CD14-positive monocyte (primary cell): ENCODE measurements around the gene XPO6. TPM values are rescaled to one million over a fixed set of nuclear protein-coding genes. Genes with fewer than 3 reads are reported as not detected.
A peak's percentile ranks its signal among the peaks of the same experiment; 100 is the strongest.

Experiments used
- DNase-seq, 3 donors: peaks; one replicate each; pipeline ENCODE4 v3.0.0-alpha.2; 2011 to 2022
- H2AFZ ChIP-seq: 2 replicates; pipeline ENCODE4 v1.6.0; 2012; ENCODE audit warnings: mild to moderate bottlenecking, low read depth, low read length, inconsistent platforms; ENCODE audit not compliant: insufficient read depth, poor library complexity, severe bottlenecking
- H3K27ac ChIP-seq, 2 donors: 1 replicate in 1 of 2; 2 replicates in 1 of 2; pipeline ENCODE4 v1.5.1; 2012 to 2013; ENCODE audit warnings: low read length in 2 of 2, control low read depth in 1 of 2, inconsistent platforms in 1 of 2, low read depth in 1 of 2, mild to moderate bottlenecking in 1 of 2
- H3K27me3 ChIP-seq, 2 donors: one replicate each; pipeline versions ENCODE4 v1.6.0 to v1.6.1; 2011 to 2013; ENCODE audit warnings: low read length in 2 of 2; ENCODE audit not compliant: control insufficient read depth in 2 of 2, insufficient read depth in 2 of 2
- H3K36me3 ChIP-seq, 2 donors: replicated peaks in 1 of 2; 1 replicate in 1 of 2; 2 replicates in 1 of 2; pipeline versions ENCODE4 v1.5.1 to v1.6.1; 2012 to 2013; ENCODE audit warnings: low read length in 2 of 2, control low read depth in 1 of 2, inconsistent platforms in 1 of 2, mild to moderate bottlenecking in 1 of 2; ENCODE audit not compliant: insufficient read depth in 2 of 2, control insufficient read depth in 1 of 2
- H3K4me1 ChIP-seq, 2 donors: 1 replicate in 1 of 2; 2 replicates in 1 of 2; pipeline versions ENCODE4 v1.5.1 to v1.6.1; 2012 to 2013; ENCODE audit warnings: low read length in 2 of 2, control low read depth in 1 of 2, inconsistent platforms in 1 of 2, mild to moderate bottlenecking in 1 of 2, moderate library complexity in 1 of 2; ENCODE audit not compliant: insufficient read depth in 2 of 2, control insufficient read depth in 1 of 2
- H3K4me2 ChIP-seq: replicated peaks from 2 replicates; pipeline ENCODE3; 2012; ENCODE audit warnings: low read length, moderate library complexity, mild to moderate bottlenecking; ENCODE audit not compliant: poor library complexity, severe bottlenecking; ENCODE audit errors: extremely low read depth
- H3K4me3 ChIP-seq, 3 experiments: fragments of 200-600 bp in 1 of 3; sonication (generic) in 1 of 3; replicated peaks in 1 of 3; 1 replicate in 2 of 3; 2 replicates in 1 of 3; pipeline ENCODE4 v1.5.1; 2011 to 2013; ENCODE audit warnings: low read length in 3 of 3, mild to moderate bottlenecking in 3 of 3, control low read depth in 2 of 3, low read depth in 2 of 3, inconsistent platforms in 1 of 3, moderate library complexity in 1 of 3
- H3K79me2 ChIP-seq: 2 replicates; pipeline ENCODE4 v1.6.0; 2012; ENCODE audit warnings: mild to moderate bottlenecking, control low read depth, inconsistent platforms, low read length, moderate library complexity; ENCODE audit not compliant: insufficient read depth
- H3K9ac ChIP-seq: 2 replicates; pipeline ENCODE4 v1.6.0; 2017; ENCODE audit warnings: low read length, mild to moderate bottlenecking; ENCODE audit not compliant: insufficient read depth, poor library complexity, severe bottlenecking
- H3K9me3 ChIP-seq, 2 donors: replicated peaks in 1 of 2; 1 replicate in 1 of 2; 2 replicates in 1 of 2; pipeline versions ENCODE4 v1.5.1 to v1.6.1; 2012 to 2013; ENCODE audit warnings: low read length in 2 of 2, control low read depth in 1 of 2; ENCODE audit not compliant: control insufficient read depth in 1 of 2, insufficient read depth in 1 of 2
- H4K20me1 ChIP-seq: 2 replicates; pipeline ENCODE4 v1.6.0; 2012; ENCODE audit warnings: mild to moderate bottlenecking, low read length, control low read depth, moderate library complexity; ENCODE audit not compliant: insufficient read depth
- H3K27ac Mint-ChIP-seq, 7 donors: one replicate each; pipeline ENCODE4 v1.8.0; 2020; ENCODE audit warnings: mild to moderate bottlenecking in 7 of 7, mixed read lengths in 7 of 7, moderate library complexity in 6 of 7, inconsistent platforms in 2 of 7
- H3K27me3 Mint-ChIP-seq, 3 donors: one replicate each; pipeline ENCODE4 v1.8.0; 2021 to 2022; ENCODE audit warnings: low read depth in 3 of 3, mild to moderate bottlenecking in 3 of 3, mixed read lengths in 3 of 3, moderate library complexity in 3 of 3, inconsistent platforms in 1 of 3
- H3K36me3 Mint-ChIP-seq, 2 donors: one replicate each; pipeline ENCODE4 v1.8.0; 2020; ENCODE audit warnings: mixed read lengths in 2 of 2, inconsistent platforms in 1 of 2, mild to moderate bottlenecking in 1 of 2
- H3K4me1 Mint-ChIP-seq: one replicate; pipeline ENCODE4 v1.8.0; 2020; ENCODE audit warnings: mild to moderate bottlenecking, mixed read lengths
- H3K4me3 Mint-ChIP-seq, 2 donors: one replicate each; pipeline ENCODE4 v1.8.0; 2020; ENCODE audit warnings: mild to moderate bottlenecking in 2 of 2, mixed read lengths in 2 of 2, moderate library complexity in 1 of 2
- H3K9me3 Mint-ChIP-seq, 7 donors: one replicate each; pipeline ENCODE4 v1.8.0; 2020 to 2022; ENCODE audit warnings: mixed read lengths in 7 of 7, mild to moderate bottlenecking in 6 of 7, moderate library complexity in 6 of 7, inconsistent platforms in 2 of 7
- CTCF ChIP-seq: fragments of 200-600 bp; IDR thresholded peaks from one replicate; pipeline ENCODE4 v1.8.0; 2022; ENCODE audit warnings: antibody characterized with exemption, mild to moderate bottlenecking
- WGBS: methylation state at CpG from one replicate; pipeline ENCODE4 v1.1.5; 2013; ENCODE audit warnings: missing lambda C conversion rate; ENCODE audit not compliant: insufficient coverage; 5-methylcytosine and 5-hydroxymethylcytosine counted together
- intact Hi-C, 2 donors: fragments of 100-400 bp; cut with micrococcal nuclease; formaldehyde crosslinking; loops; one replicate each; pipeline versions ENCODE4 v1.15.0 to v1.15.1; 2023
- polyA plus RNA-seq, 3 donors: library from polyadenylated mRNA; depleted of rRNA in 1 of 3; unstranded in 2 of 3; stranded (reverse) in 1 of 3; fragments of 300-500 nt in 2 of 3; fragments of >200 nt in 1 of 3; fragmentation: Illumina TruSeq in 2 of 3; gene quantifications; 1 replicate in 2 of 3; 2 replicates in 1 of 3; pipeline ENCODE4 v1.2.3, GENCODE V29; 2012 to 2021

XPO6 gene
- polyA plus RNA-seq, 3 donors, result 35.7 to 166 (median 38.3) TPM

GRCh38 chr16:28093385-28093725, 118.4 kb downstream of the XPO6 start:
- Mint-ChIP-seq H3K4me1 (no peaks in the 10 kb centered on the region), H3K27me3 (peaks cover 0 to 4% (median 0%) of the 10 kb centered on the region in 3 donors), H3K9me3 (peaks cover 0 to 2% (median 0%) of the 10 kb centered on the region in 7 donors), H3K4me3 (no peak overlapping the region), H3K27ac (peak overlapping the region in 1 of 7 donors; percentile 4), H3K36me3 (peaks cover 27 to 36% of the 10 kb centered on the region in 2 donors)
- Histone ChIP-seq H3K27ac (no peak overlapping the region), H3K79me2 (no peaks in the 10 kb centered on the region), H4K20me1 (peaks cover 40% of the 10 kb centered on the region), H3K27me3 (no peaks in the 10 kb centered on the region), H3K9me3 (no peaks in the 10 kb centered on the region), H3K4me1 (no peaks in the 10 kb centered on the region), H3K4me3 (no peak overlapping the region), H2AFZ (no peak overlapping the region), H3K4me2 (no peak overlapping the region), H3K9ac (no peak overlapping the region), H3K36me3 (peaks cover 17 to 33% of the 10 kb centered on the region in 2 donors)
- WGBS, result 92% methylated on average over 4 of the region's 5 CpGs
- DNase-seq, result no peak
- intact Hi-C loops, result no loop called here
- TF ChIP-seq CTCF, result no peak

GRCh38 chr16:28092721-28093384, 118.9 kb downstream of the XPO6 start:
- H3K4me2 ChIP-seq, result no peak overlapping the region
- peaks cover 22 to 31% of the 10 kb centered on the region in 2 donors for H3K36me3 Mint-ChIP-seq
- H3K9me3 ChIP-seq, result no peaks in the 10 kb centered on the region
- H3K27ac ChIP-seq, result no peak overlapping the region
- peaks cover 0 to 2% (median 0%) of the 10 kb centered on the region in 7 donors for H3K9me3 Mint-ChIP-seq
- no peaks in the 10 kb centered on the region for H3K4me1 ChIP-seq
- H4K20me1 ChIP-seq, result peaks cover 35% of the 10 kb centered on the region
- H3K27ac Mint-ChIP-seq, result no peak overlapping the region
- H3K27me3 ChIP-seq, result no peaks in the 10 kb centered on the region
- no peak overlapping the region for H2AFZ ChIP-seq
- H3K4me3 ChIP-seq, result no peak overlapping the region
- H3K4me1 Mint-ChIP-seq, result no peaks in the 10 kb centered on the region
- no peak for DNase-seq
- H3K4me3 Mint-ChIP-seq, result no peak overlapping the region
- 99% methylated on average over 12 of the region's 17 CpGs for WGBS
- peaks cover 0 to 4% (median 0%) of the 10 kb centered on the region in 3 donors for H3K27me3 Mint-ChIP-seq
- TF ChIP-seq CTCF, result no peak
- intact Hi-C loops, result no loop called here
- H3K36me3 ChIP-seq, result peaks cover 12 to 28% of the 10 kb centered on the region in 2 donors
- no peaks in the 10 kb centered on the region for H3K79me2 ChIP-seq
- no peak overlapping the region for H3K9ac ChIP-seq
